Caco-2 (cell line): ENCODE results near the gene LTO1. TPM values are rescaled to one million over a fixed set of nuclear protein-coding genes. Genes with fewer than 3 reads are reported as not detected.

Experiments used
- BruUV-seq: library from RNA; stranded (reverse); fragments of 400-500 nt; replicated peaks from 2 replicates; lab custom pipeline; 2021; lab: Mats Ljungman, UMichigan
- CTCF ChIA-PET: fragments of 300-600 bp; sonication (Branson Sonifier 250); formaldehyde crosslinking; loops from one replicate; lab custom pipeline; 2022; ENCODE audit warnings: antibody characterized with exemption; lab: Charles Lee
- POLR2A ChIA-PET: fragments of 300-600 bp; sonication (Branson Sonifier 250); formaldehyde crosslinking; loops from one replicate; lab custom pipeline; 2022; ENCODE audit warnings: antibody characterized with exemption; lab: Charles Lee
- DNase-seq, 2 experiments: peaks; one replicate each; pipeline versions ENCODE4 v3.0.0 to v3.0.0-alpha.2; 2020 to 2022
- H3K27me3 ChIP-seq: replicated peaks from 2 replicates; pipeline ENCODE4 v1.6.0; 2011; ENCODE audit warnings: low read length; ENCODE audit not compliant: control insufficient read depth, insufficient read depth
- H3K36me3 ChIP-seq: 2 replicates; pipeline ENCODE4 v1.5.1; 2011; ENCODE audit warnings: low read length; ENCODE audit not compliant: control insufficient read depth, insufficient read depth
- H3K4me1 ChIP-seq: fragments of 250-450 bp; sonication (Bioruptor Pico); 2 replicates; pipeline ENCODE4 v1.5.1; 2020; ENCODE audit warnings: mild to moderate bottlenecking
- H3K4me3 ChIP-seq: 2 replicates; pipeline ENCODE4 v1.5.1; 2011; ENCODE audit warnings: low read depth, mild to moderate bottlenecking, control low read depth, low read length
- H3K9me3 ChIP-seq: fragments of 250-450 bp; sonication (Bioruptor Pico); 2 replicates; pipeline ENCODE4 v1.5.1; 2020; ENCODE audit warnings: mild to moderate bottlenecking, moderate library complexity
- H3K27ac Mint-ChIP-seq: one replicate; pipeline ENCODE4 v1.8.0; 2022; ENCODE audit warnings: mixed read lengths; ENCODE audit not compliant: unreplicated experiment
- H3K27me3 Mint-ChIP-seq: one replicate; pipeline ENCODE4 v1.8.0; 2022; ENCODE audit warnings: mixed read lengths; ENCODE audit not compliant: insufficient read depth, unreplicated experiment
- H3K36me3 Mint-ChIP-seq: one replicate; pipeline ENCODE4 v1.8.0; 2022; ENCODE audit warnings: mild to moderate bottlenecking, mixed read lengths; ENCODE audit not compliant: insufficient read depth, unreplicated experiment
- H3K4me1 Mint-ChIP-seq: one replicate; pipeline ENCODE4 v1.8.0; 2022; ENCODE audit warnings: low read depth, mixed read lengths; ENCODE audit not compliant: unreplicated experiment
- H3K4me3 Mint-ChIP-seq: one replicate; pipeline ENCODE4 v1.8.0; 2022; ENCODE audit warnings: mild to moderate bottlenecking, moderate library complexity, mixed read lengths; ENCODE audit not compliant: unreplicated experiment
- H3K9me3 Mint-ChIP-seq: one replicate; pipeline ENCODE4 v1.8.0; 2022; ENCODE audit warnings: mixed read lengths; ENCODE audit not compliant: unreplicated experiment
- CTCF ChIP-seq, 2 experiments: fragments of 200-600 bp in 1 of 2; IDR thresholded peaks; 1 replicate in 1 of 2; 2 replicates in 1 of 2; pipeline versions ENCODE4 v1.5.1 to v1.8.0; 2011 to 2022; ENCODE audit warnings: antibody characterized with exemption in 1 of 2, control low read depth in 1 of 2, inconsistent platforms in 1 of 2, low read depth in 1 of 2, low read length in 1 of 2, mild to moderate bottlenecking in 1 of 2, moderate library complexity in 1 of 2; ENCODE audit not compliant: insufficient read depth in 1 of 2, severe bottlenecking in 1 of 2, unreplicated experiment in 1 of 2
- intact Hi-C: fragments of 100-400 bp; cut with micrococcal nuclease; formaldehyde crosslinking; loops from one replicate; pipeline ENCODE4 v1.10.0; 2022; ENCODE audit not compliant: unreplicated experiment
- total RNA-seq: library from RNA; stranded (reverse); gene quantifications from 2 replicates; pipeline ENCODE4 v1.2.3, GENCODE V29; 2022

Gene LTO1
- total RNA-seq, 1 experiment from 2014 or later: 49.3 TPM

DNA sequence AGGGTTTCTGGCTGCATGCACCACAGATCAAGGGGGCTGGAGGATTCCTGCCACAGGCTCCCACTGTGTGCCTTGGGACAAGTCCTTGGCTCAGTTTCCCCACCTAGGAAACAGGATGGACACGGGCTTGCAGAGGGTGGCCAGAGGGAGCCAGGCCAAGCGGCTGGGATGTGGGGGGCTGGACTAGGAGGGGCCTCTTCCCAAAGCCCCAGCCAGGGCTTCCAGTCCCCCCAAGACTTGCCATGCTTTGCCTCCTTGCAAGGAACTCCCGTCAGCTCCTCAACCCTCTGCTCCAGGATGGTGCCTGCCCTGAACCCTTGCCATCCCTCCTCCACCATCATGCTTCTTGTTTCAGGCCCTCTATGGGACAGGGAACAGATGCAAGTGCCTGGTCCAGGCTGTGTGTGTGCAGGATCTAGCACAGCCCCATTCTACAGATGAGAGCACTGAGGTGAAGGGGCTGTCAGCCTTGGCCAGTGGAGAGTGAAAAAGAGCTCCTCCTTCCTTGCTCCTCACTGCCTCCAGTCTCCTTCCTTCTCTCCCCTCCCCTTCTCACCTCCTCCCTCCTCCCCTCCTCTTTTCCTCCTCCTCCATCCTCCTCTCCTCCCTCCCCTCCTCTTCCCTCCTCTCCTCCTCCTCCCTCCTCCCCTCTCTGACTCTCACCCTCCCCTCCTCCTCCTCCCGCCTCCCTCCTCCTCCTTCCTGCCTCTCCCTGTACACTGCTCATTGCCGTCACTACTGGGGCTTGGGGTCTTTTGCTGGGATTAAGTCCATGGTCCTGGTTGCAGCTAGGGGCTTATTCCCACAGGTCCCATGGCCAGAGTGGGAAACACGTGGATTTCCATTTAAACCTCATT, 42.0 kb upstream of the LTO1 start:
- no peaks in the 10 kb centered on the region for H3K9me3 Mint-ChIP-seq
- Histone ChIP-seq H3K9me3 (no peaks in the 10 kb centered on the region), H3K36me3 (no peaks in the 10 kb centered on the region), H3K27me3 (no peaks in the 10 kb centered on the region), H3K4me1 (no peaks in the 10 kb centered on the region), H3K4me3 (no peak overlapping the region)
- no peak for DNase-seq
- no peak overlapping the region for H3K27ac Mint-ChIP-seq
- intact Hi-C loops: no loop called here
- H3K27me3 Mint-ChIP-seq: peaks cover 5% of the 10 kb centered on the region
- H3K36me3 Mint-ChIP-seq: no peaks in the 10 kb centered on the region
- ChIA-PET CTCF (interaction anchor here (1.0 to 2.2 kb wide), 4 partner anchors 12 to 176 kb away, joined by 3 to 8 read pairs (median 6); no protein-coding TSS in a partner anchor), POLR2A (no interaction called here)
- no peaks in the 10 kb centered on the region for H3K4me1 Mint-ChIP-seq
- TF ChIP-seq CTCF (IDR thresholded peaks at IDR 0.05; ENCODE audit: insufficient read depth in 1 of 2, low read depth in 1 of 2, low read length in 1 of 2, severe bottlenecking in 1 of 2, unreplicated experiment in 1 of 2): no peak
- BruUV-seq: no TSS peak
- H3K4me3 Mint-ChIP-seq: no peak overlapping the region

- Mint-ChIP-seq H3K4me1 (no peaks in the 10 kb centered on the region), H3K4me3 (no peak overlapping the region), H3K36me3 (no peaks in the 10 kb centered on the region), H3K27me3 (peaks cover 5% of the 10 kb centered on the region), H3K27ac (no peak overlapping the region), H3K9me3 (no peaks in the 10 kb centered on the region)
- no peak for DNase-seq
- BruUV-seq: no TSS peak
- CTCF ChIA-PET: interaction anchor here (0.6 to 1.3 kb wide), 4 partner anchors 11 to 164 kb away, joined by 3 to 5 read pairs (median 3); no protein-coding TSS in a partner anchor
- TF ChIP-seq CTCF (IDR thresholded peaks at IDR 0.05; ENCODE audit: insufficient read depth in 1 of 2, low read depth in 1 of 2, low read length in 1 of 2, severe bottlenecking in 1 of 2, unreplicated experiment in 1 of 2): no peak
- POLR2A ChIA-PET: no interaction called here
- Histone ChIP-seq H3K27me3 (no peaks in the 10 kb centered on the region), H3K9me3 (no peaks in the 10 kb centered on the region), H3K36me3 (no peaks in the 10 kb centered on the region), H3K4me1 (no peaks in the 10 kb centered on the region), H3K4me3 (no peak overlapping the region)
- intact Hi-C loops: no loop called here
These were observed 40.9 kb upstream of the LTO1 start for GRCh38 chr11:69716099-69716498.

DNA sequence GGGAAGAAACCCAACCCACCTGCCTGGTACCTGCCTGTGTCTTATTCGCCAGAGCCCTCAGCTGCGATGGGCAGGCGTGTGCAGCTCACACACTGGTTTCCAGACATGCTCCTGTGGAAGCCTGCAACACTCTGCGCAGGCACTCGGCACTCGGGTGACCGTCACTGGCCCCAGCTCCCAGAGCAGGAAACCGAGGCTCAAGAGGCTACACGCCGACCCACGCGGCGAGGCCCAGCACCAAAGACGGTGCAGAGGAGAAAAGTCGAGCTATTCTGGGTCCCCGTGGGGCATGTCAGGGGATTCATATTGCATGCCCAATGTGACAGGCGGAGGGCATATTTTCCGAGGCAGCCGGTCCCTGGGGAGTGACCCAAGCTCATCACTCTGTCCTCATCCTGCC, 40.3 kb upstream of the LTO1 start:
- DNase-seq: no peak

More for the DNA sequence above, 40.3 kb upstream of the LTO1 start:
- no peaks in the 10 kb centered on the region for H3K9me3 Mint-ChIP-seq
- no peaks in the 10 kb centered on the region for H3K36me3 ChIP-seq
- TF ChIP-seq CTCF (IDR thresholded peaks at IDR 0.05; ENCODE audit: insufficient read depth in 1 of 2, low read depth in 1 of 2, low read length in 1 of 2, severe bottlenecking in 1 of 2, unreplicated experiment in 1 of 2): no peak
- no peaks in the 10 kb centered on the region for H3K27me3 ChIP-seq
- no peaks in the 10 kb centered on the region for H3K4me1 Mint-ChIP-seq
- no peaks in the 10 kb centered on the region for H3K36me3 Mint-ChIP-seq
- CTCF ChIA-PET: interaction anchor here (0.6 to 1.3 kb wide), 3 partner anchors 14 to 164 kb away, joined by 3 to 5 read pairs (median 3); no protein-coding TSS in a partner anchor
- no peaks in the 10 kb centered on the region for H3K9me3 ChIP-seq
- H3K4me3 Mint-ChIP-seq: no peak overlapping the region
- intact Hi-C loops: no loop called here
- H3K27me3 Mint-ChIP-seq: peaks cover 5% of the 10 kb centered on the region
- H3K4me1 ChIP-seq: no peaks in the 10 kb centered on the region
- BruUV-seq: no TSS peak
- POLR2A ChIA-PET: no interaction called here
- no peak overlapping the region for H3K4me3 ChIP-seq
- no peak overlapping the region for H3K27ac Mint-ChIP-seq
